ENCODE data around the gene LIPK. TPM values are rescaled to one million over a fixed set of nuclear protein-coding genes. Genes with fewer than 3 reads are reported as not detected.

Gene LIPK
- total RNA-seq, 4 donors from 2014 or later: not detected

DNA sequence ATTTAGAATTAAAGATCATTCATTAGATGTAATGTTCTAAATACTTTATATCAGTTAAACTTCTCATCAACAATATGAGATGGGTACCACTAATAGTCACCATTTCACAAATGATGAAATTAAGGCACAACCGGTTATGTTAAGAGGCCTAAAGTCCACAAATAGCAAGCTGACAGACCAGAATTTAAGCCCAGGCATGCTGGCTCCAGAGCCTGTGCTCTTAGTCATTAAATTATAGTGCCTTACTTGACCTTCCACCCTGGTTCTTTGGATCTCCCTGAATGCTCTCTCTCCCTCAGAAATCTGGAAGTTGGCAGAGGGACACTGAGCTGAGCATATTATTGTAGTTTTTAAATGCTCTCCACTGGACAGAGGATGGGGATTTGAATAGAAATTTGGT lies 57.4 kb downstream of the LIPK start:
- no peak for DNase-seq
- Histone ChIP-seq H3K27ac (no peak overlapping the region), H3K4me3 (no peak overlapping the region), H3K4me1 (no peaks in the 10 kb centered on the region), H3K27me3 (no peaks in the 10 kb centered on the region), H3K36me3 (no peaks in the 10 kb centered on the region), H3K9me3 (no peaks in the 10 kb centered on the region)
- intact Hi-C loops (cut with DNase I; ENCODE audit: low total_unique reads): no loop called here
- TF ChIP-seq POLR2A (IDR thresholded peaks at IDR 0.05): no peak
- TF ChIP-seq, protein P1, sequence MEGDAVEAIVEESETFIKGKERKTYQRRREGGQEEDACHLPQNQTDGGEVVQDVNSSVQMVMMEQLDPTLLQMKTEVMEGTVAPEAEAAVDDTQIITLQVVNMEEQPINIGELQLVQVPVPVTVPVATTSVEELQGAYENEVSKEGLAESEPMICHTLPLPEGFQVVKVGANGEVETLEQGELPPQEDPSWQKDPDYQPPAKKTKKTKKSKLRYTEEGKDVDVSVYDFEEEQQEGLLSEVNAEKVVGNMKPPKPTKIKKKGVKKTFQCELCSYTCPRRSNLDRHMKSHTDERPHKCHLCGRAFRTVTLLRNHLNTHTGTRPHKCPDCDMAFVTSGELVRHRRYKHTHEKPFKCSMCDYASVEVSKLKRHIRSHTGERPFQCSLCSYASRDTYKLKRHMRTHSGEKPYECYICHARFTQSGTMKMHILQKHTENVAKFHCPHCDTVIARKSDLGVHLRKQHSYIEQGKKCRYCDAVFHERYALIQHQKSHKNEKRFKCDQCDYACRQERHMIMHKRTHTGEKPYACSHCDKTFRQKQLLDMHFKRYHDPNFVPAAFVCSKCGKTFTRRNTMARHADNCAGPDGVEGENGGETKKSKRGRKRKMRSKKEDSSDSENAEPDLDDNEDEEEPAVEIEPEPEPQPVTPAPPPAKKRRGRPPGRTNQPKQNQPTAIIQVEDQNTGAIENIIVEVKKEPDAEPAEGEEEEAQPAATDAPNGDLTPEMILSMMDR (IDR thresholded peaks at IDR 0.05): no peak

DNA sequence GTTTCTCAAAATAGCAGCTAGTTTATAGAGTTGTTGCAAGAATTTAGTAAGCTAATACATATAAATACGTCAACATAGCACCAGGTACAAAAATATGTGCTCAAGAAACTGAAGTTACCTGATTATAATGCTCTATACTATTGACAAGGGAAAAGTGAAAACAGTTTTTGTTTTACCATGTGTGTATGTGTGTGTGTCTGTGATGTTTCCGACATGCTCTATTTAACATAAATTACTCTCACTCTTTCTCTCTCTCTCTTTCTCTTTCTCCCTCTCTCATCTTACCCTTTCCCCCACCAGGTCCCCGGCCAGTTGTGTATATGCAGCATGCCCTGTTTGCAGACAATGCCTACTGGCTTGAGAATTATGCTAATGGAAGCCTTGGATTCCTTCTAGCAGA lies 58.1 kb downstream of the LIPK start:
- intact Hi-C loops (cut with DNase I; ENCODE audit: low total_unique reads): no loop called here
- TF ChIP-seq, protein P1 (IDR thresholded peaks at IDR 0.05): no peak
- no peak for TF ChIP-seq POLR2A (IDR thresholded peaks at IDR 0.05)
- Histone ChIP-seq H3K27me3 (no peaks in the 10 kb centered on the region), H3K4me3 (no peak overlapping the region), H3K36me3 (no peaks in the 10 kb centered on the region), H3K27ac (no peak overlapping the region), H3K9me3 (no peaks in the 10 kb centered on the region), H3K4me1 (no peaks in the 10 kb centered on the region)
- no peak for DNase-seq

DNA sequence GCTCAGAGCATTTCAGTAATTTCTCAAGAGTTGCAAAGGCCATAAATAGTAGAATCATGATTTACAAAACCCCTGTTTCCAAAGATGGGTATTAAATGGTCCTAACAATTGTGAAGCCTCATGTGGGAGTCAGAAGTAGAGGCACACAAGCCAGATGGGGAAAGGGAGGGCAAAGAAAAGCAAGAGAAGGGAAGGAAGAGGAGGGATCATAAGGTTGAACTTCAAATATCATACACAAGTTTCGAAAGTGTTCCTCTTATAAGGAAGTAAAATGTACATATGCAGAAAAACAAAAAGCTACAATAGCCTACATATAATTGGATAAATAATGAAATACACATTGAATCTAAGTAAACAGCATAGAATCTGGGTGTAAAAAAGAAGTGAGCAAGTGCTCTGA lies 59.8 kb downstream of the LIPK start:
- H3K4me3 ChIP-seq: no peak overlapping the region
- no peaks in the 10 kb centered on the region for H3K4me1 ChIP-seq
- intact Hi-C loops (cut with DNase I; ENCODE audit: low total_unique reads): no loop called here
- DNase-seq: no peak
- TF ChIP-seq, protein P1 (IDR thresholded peaks at IDR 0.05): no peak
- no peak for TF ChIP-seq POLR2A (IDR thresholded peaks at IDR 0.05)
- H3K27ac ChIP-seq: no peak overlapping the region
- H3K36me3 ChIP-seq: no peaks in the 10 kb centered on the region
- no peaks in the 10 kb centered on the region for H3K9me3 ChIP-seq
- H3K27me3 ChIP-seq: no peaks in the 10 kb centered on the region

DNA sequence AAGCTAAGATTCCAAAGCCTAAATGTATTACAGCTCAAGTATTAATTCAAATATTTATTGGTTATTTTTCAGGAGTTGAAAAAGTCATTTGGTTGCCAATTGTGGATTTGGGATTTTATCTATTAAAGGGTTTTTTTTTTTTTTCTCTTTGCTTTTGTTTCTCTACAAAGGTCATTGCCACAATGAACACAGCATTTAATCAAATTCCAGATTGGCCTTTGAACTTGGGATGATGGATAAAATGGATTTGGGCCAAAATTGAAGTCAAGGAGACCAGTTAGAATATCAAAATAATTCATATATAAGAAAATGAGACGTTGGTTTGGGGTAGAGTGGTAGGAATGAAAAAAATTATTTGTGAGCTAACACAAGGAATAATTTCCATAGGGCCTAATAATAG lies 63.3 kb downstream of the LIPK start:
- TF ChIP-seq, protein P1 (IDR thresholded peaks at IDR 0.05): no peak
- TF ChIP-seq POLR2A (IDR thresholded peaks at IDR 0.05): no peak
- Histone ChIP-seq H3K4me1 (no peaks in the 10 kb centered on the region), H3K36me3 (no peaks in the 10 kb centered on the region), H3K4me3 (no peak overlapping the region), H3K27ac (no peak overlapping the region), H3K9me3 (no peaks in the 10 kb centered on the region), H3K27me3 (no peaks in the 10 kb centered on the region)
- DNase-seq: no peak
- intact Hi-C loops (cut with DNase I; ENCODE audit: low total_unique reads): no loop called here

DNA sequence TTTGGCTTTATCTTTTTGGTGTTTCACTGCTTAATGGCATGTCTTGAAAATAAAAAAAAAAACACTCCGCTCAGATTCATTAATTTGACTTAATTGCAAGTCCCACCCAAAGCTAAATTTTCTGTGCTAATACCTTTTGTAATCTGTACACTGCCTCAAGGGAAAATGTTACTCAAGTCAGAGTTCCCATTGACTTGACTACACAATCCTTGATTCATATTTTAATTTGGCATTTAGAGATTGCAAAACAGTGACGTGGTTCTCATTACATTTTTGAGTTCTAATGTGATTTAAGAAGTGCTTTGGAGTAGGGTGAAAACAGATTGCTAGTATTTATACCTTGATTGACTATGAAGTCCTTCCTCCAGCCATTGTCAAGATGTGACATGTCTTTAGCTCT lies 75.2 kb downstream of the LIPK start:
- H3K36me3 ChIP-seq: no peaks in the 10 kb centered on the region
- H3K4me3 ChIP-seq: no peak overlapping the region
- H3K27me3 ChIP-seq: no peaks in the 10 kb centered on the region
- H3K9me3 ChIP-seq: no peaks in the 10 kb centered on the region
- DNase-seq: no peak
- no peak overlapping the region for H3K27ac ChIP-seq
- no peak for TF ChIP-seq POLR2A (IDR thresholded peaks at IDR 0.05)
- H3K4me1 ChIP-seq: no peaks in the 10 kb centered on the region
- intact Hi-C loops (cut with DNase I; ENCODE audit: low total_unique reads): no loop called here

DNA sequence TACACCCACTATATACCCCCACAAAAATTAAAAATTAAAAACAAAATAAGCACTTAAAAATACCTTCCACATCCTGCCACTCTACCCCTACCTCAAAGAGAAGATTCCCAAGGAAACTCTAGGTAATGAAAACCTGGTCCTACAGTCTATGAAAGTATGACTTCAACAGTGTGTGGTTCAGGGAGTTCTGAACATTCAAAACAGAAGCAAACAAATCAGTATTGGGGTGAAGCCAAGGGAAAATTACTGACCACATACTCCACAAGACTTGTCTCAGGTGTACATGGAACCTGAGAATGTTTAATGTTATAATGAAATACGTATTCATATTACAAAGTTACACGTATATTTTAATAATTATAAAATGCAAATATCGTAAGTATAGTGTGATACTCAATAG lies 76.2 kb downstream of the LIPK start:
- no peaks in the 10 kb centered on the region for H3K9me3 ChIP-seq
- no peak overlapping the region for H3K4me3 ChIP-seq
- H3K36me3 ChIP-seq: no peaks in the 10 kb centered on the region
- no peaks in the 10 kb centered on the region for H3K27me3 ChIP-seq
- intact Hi-C loops (cut with DNase I; ENCODE audit: low total_unique reads): no loop called here
- no peaks in the 10 kb centered on the region for H3K4me1 ChIP-seq
- no peak for TF ChIP-seq POLR2A (IDR thresholded peaks at IDR 0.05)
- TF ChIP-seq, protein P1 (IDR thresholded peaks at IDR 0.05): no peak
- no peak overlapping the region for H3K27ac ChIP-seq
- no peak for DNase-seq
